Measurements from ENCODE around the gene RNF212B. TPM values are rescaled to one million over a fixed set of nuclear protein-coding genes. Genes with fewer than 3 reads are reported as not detected.
A peak's percentile ranks its signal among the peaks of the same experiment; 100 is the strongest.

Gene RNF212B
- total and polyA plus RNA-seq, 8 donors: 0.40 to 1.1 (median 1.1) TPM; not detected in 5

DNA sequence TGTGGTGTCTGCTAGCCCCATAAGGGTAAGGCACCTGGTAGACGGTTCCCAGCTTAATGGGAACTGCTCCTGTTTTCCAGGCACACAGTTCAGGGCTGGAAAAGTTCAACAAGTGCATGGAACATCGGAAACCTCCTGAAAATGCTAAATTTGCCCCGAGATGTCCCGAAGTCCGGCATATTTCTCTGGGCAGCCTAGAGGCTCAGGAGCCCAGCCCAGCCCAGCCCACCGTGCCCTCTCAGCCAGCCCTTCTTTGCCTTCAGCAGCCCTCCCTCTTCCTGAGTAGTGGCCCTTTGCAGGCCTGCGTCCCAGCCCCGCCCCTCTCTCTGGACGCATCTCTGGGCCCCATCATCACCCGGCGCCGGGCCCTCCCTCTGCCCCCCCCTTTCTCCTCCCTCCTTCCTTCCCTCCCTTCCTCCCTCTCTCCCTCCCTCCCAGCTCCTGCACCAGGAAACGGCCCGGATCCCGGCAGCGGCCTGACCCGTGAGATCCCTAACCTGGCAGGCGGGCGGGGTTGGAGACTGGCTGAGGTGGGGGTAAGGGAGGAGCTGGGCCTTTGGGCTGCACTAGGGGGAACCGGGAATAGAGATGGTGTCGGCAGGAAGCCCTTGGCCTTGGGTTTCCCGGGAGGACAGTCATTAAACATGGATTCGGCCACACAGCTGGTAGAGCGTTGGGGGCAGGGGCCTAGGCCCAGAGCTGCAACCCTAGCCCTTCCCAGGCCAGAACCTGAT lies 68.8 kb downstream of the RNF212B start, which contains the start of gene BCL2L2:
Gene BCL2L2 (plus strand): TSS at position 422 of the 734 bp plus-strand sequence. CDS start 935 bp downstream, outside the sequence.
- peak within 1 kb of the TSS; percentile 91 to 94 (median 92) for H3K27ac ChIP-seq
- H3K4me3 ChIP-seq: peak within 1 kb of the TSS; percentile 70 to 78 (median 72)
- intact Hi-C loops (cut with DNase I; ENCODE audit: low total_unique reads): no loop called here
- peaks cover 43 to 69% (median 64%) of the 10 kb centered on the region in 4 donors for H3K4me1 ChIP-seq
- WGBS, 5 donors: 1 to 5% (median 4%) methylated on average over 23 to 24 of the region's 24 CpGs
- DNase-seq: peak; percentile 92 to 97
- TF ChIP-seq, protein P1, sequence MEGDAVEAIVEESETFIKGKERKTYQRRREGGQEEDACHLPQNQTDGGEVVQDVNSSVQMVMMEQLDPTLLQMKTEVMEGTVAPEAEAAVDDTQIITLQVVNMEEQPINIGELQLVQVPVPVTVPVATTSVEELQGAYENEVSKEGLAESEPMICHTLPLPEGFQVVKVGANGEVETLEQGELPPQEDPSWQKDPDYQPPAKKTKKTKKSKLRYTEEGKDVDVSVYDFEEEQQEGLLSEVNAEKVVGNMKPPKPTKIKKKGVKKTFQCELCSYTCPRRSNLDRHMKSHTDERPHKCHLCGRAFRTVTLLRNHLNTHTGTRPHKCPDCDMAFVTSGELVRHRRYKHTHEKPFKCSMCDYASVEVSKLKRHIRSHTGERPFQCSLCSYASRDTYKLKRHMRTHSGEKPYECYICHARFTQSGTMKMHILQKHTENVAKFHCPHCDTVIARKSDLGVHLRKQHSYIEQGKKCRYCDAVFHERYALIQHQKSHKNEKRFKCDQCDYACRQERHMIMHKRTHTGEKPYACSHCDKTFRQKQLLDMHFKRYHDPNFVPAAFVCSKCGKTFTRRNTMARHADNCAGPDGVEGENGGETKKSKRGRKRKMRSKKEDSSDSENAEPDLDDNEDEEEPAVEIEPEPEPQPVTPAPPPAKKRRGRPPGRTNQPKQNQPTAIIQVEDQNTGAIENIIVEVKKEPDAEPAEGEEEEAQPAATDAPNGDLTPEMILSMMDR (IDR thresholded peaks at IDR 0.05): no peak
- TF ChIP-seq EP300 (IDR thresholded peaks at IDR 0.05) (no peak), POLR2A (IDR thresholded peaks at IDR 0.05) (peak in 2 of 4 donors; percentile 2 to 57), POLR2AphosphoS5 (IDR thresholded peaks at IDR 0.05) (peak in 2 of 3 donors; percentile 76 to 87)
- H3K36me3 ChIP-seq: peaks cover 0 to 39% (median 35%) of the 10 kb centered on the region in 4 donors
- no peaks in the 10 kb centered on the region for H3K27me3 ChIP-seq
- no peaks in the 10 kb centered on the region for H3K9me3 ChIP-seq

DNA sequence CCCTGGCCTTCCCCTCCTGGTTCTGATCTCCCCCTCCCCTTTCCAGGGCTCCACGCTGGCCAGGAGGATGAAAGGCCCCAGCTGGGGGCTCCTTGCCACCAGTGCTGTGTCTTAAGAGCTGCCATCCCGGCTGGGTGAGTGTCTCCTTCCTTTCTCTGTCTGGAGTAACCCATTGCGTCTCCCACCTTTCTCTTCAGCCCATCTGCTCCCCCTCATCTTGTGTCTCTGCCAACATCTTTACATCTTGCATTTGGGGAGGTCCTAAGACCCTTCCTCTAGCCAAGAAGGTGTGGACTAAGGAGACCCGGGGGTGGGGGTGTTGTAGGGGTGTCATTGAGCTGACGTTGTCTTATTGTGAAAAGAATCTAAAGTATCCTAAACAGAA lies 69.4 kb downstream of the RNF212B start:
- DNase-seq: no peak
- WGBS, 5 donors: 5 to 16% (median 8%) methylated on average over 5 of the region's 5 CpGs
- Histone ChIP-seq H3K36me3 (peaks cover 0 to 45% (median 39%) of the 10 kb centered on the region in 4 donors), H3K27ac (peak overlapping the region; percentile 91 to 94 (median 92)), H3K27me3 (no peaks in the 10 kb centered on the region), H3K9me3 (no peaks in the 10 kb centered on the region), H3K4me1 (peaks cover 43 to 69% (median 62%) of the 10 kb centered on the region in 4 donors), H3K4me3 (peak overlapping the region; percentile 70 to 78 (median 72))
- intact Hi-C loops (cut with DNase I; ENCODE audit: low total_unique reads): no loop called here
- no peak for TF ChIP-seq POLR2AphosphoS5 (IDR thresholded peaks at IDR 0.05)
- TF ChIP-seq POLR2A (IDR thresholded peaks at IDR 0.05): no peak
- TF ChIP-seq, protein P1 (IDR thresholded peaks at IDR 0.05): no peak
- TF ChIP-seq EP300 (IDR thresholded peaks at IDR 0.05): no peak

DNA sequence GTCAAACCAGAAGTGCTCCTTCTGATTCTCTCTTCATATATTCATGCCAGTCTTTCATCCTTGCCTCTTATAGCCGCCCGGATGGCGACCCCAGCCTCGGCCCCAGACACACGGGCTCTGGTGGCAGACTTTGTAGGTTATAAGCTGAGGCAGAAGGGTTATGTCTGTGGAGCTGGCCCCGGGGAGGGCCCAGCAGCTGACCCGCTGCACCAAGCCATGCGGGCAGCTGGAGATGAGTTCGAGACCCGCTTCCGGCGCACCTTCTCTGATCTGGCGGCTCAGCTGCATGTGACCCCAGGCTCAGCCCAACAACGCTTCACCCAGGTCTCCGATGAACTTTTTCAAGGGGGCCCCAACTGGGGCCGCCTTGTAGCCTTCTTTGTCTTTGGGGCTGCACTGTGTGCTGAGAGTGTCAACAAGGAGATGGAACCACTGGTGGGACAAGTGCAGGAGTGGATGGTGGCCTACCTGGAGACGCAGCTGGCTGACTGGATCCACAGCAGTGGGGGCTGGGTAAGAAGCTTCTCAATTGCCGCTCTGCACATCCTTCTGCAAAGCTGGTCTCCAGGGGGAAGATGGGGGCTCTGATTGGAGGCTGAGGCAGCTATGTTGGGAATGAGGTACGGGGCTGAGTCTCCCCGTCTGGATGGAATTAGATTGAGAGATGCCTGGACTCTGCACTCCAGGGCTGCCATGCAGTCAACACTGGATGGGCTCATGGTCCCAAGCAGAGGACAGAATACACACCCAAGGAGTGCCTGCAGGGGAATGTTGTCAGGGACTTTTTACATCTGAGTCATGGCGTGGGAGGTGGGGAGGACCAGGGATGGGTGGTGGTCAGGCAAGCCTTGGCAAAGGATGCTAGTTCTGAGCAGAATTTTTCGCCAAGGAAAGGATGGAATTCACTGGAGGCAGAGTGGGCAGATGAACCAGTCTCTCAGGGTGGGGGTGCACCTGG lies 70.2 kb downstream of the RNF212B start:
- peaks cover 0 to 50% (median 45%) of the 10 kb centered on the region in 4 donors for H3K36me3 ChIP-seq
- H3K4me3 ChIP-seq: peak overlapping the region; percentile 70 to 78 (median 72)
- H3K9me3 ChIP-seq: no peaks in the 10 kb centered on the region
- intact Hi-C loops (cut with DNase I; ENCODE audit: low total_unique reads): no loop called here
- no peak for DNase-seq
- TF ChIP-seq POLR2AphosphoS5 (IDR thresholded peaks at IDR 0.05) (no peak), EP300 (IDR thresholded peaks at IDR 0.05) (no peak)
- TF ChIP-seq, protein P1 (IDR thresholded peaks at IDR 0.05): no peak
- no peaks in the 10 kb centered on the region for H3K27me3 ChIP-seq
- 74 to 87% (median 77%) methylated on average over 14 to 22 of the region's 22 CpGs for WGBS, 5 donors
- peak overlapping the region; percentile 43 to 94 (median 91) for H3K27ac ChIP-seq
- H3K4me1 ChIP-seq: peaks cover 40 to 64% (median 55%) of the 10 kb centered on the region in 4 donors
